IgD-negative memory B cell (primary cell): ENCODE measurements around the gene ADAMTS16. TPM values are rescaled to one million over a fixed set of nuclear protein-coding genes. Genes with fewer than 3 reads are reported as not detected.

Source experiments
- H3K27ac Mint-ChIP-seq, 3 donors: one replicate each; pipeline ENCODE4 v1.8.0; 2020 to 2022; ENCODE audit warnings: mild to moderate bottlenecking in 3 of 3, mixed read lengths in 3 of 3, moderate library complexity in 1 of 3
- H3K27me3 Mint-ChIP-seq: one replicate; pipeline ENCODE4 v1.8.0; 2021; ENCODE audit warnings: mixed read lengths
- H3K36me3 Mint-ChIP-seq: one replicate; pipeline ENCODE4 v1.8.0; 2020; ENCODE audit warnings: mild to moderate bottlenecking, mixed read lengths
- H3K4me1 Mint-ChIP-seq, 3 donors: one replicate each; pipeline ENCODE4 v1.8.0; 2020 to 2022; ENCODE audit warnings: mixed read lengths in 3 of 3, mild to moderate bottlenecking in 1 of 3
- H3K4me3 Mint-ChIP-seq, 4 donors: one replicate each; pipeline ENCODE4 v1.8.0; 2020 to 2022; ENCODE audit warnings: mild to moderate bottlenecking in 4 of 4, mixed read lengths in 4 of 4, moderate library complexity in 3 of 4
- H3K9me3 Mint-ChIP-seq, 3 donors: one replicate each; pipeline ENCODE4 v1.8.0; 2020 to 2021; ENCODE audit warnings: mixed read lengths in 3 of 3, mild to moderate bottlenecking in 1 of 3
- polyA plus RNA-seq: library from polyadenylated mRNA; unstranded; fragments of 300-500 nt; fragmentation: Illumina TruSeq; gene quantifications from one replicate; pipeline ENCODE4 v1.2.3, GENCODE V29; 2021

Gene ADAMTS16
- polyA plus RNA-seq, 1 donor from 2014 or later = not detected

GRCh38 chr5:5350101-5350500 is 210.0 kb downstream of the ADAMTS16 start:
- no peak overlapping the region for H3K27ac Mint-ChIP-seq
- H3K9me3 Mint-ChIP-seq = peaks cover 0 to 4% (median 0%) of the 10 kb centered on the region in 3 donors
- peaks cover 0 to 4% (median 2%) of the 10 kb centered on the region in 3 donors for H3K4me1 Mint-ChIP-seq
- H3K27me3 Mint-ChIP-seq = peaks cover 6% of the 10 kb centered on the region
- H3K4me3 Mint-ChIP-seq = no peak overlapping the region
- peaks cover 2% of the 10 kb centered on the region for H3K36me3 Mint-ChIP-seq

GRCh38 chr5:5351288-5351979 is 211.3 kb downstream of the ADAMTS16 start:
- H3K4me1 Mint-ChIP-seq = peaks cover 0 to 4% (median 2%) of the 10 kb centered on the region in 3 donors
- no peak overlapping the region for H3K27ac Mint-ChIP-seq
- peaks cover 6% of the 10 kb centered on the region for H3K27me3 Mint-ChIP-seq
- H3K36me3 Mint-ChIP-seq = peaks cover 2% of the 10 kb centered on the region
- peaks cover 0 to 4% (median 0%) of the 10 kb centered on the region in 3 donors for H3K9me3 Mint-ChIP-seq
- H3K4me3 Mint-ChIP-seq = no peak overlapping the region

- Mint-ChIP-seq H3K36me3 (peaks cover 2% of the 10 kb centered on the region), H3K4me1 (peaks cover 0 to 4% (median 2%) of the 10 kb centered on the region in 3 donors), H3K27ac (no peak overlapping the region), H3K27me3 (peaks cover 5% of the 10 kb centered on the region), H3K9me3 (no peaks in the 10 kb centered on the region), H3K4me3 (no peak overlapping the region)
Observed at GRCh38 chr5:5352675-5353074, 212.5 kb downstream of the ADAMTS16 start.

GRCh38 chr5:5353681-5354080 is 213.6 kb downstream of the ADAMTS16 start:
- Mint-ChIP-seq H3K4me3 (no peak overlapping the region), H3K27me3 (peaks cover 3% of the 10 kb centered on the region), H3K36me3 (peaks cover 2% of the 10 kb centered on the region), H3K9me3 (no peaks in the 10 kb centered on the region), H3K27ac (no peak overlapping the region), H3K4me1 (no peaks in the 10 kb centered on the region)

GRCh38 chr5:5356765-5357164 is 216.6 kb downstream of the ADAMTS16 start:
- Mint-ChIP-seq H3K9me3 (no peaks in the 10 kb centered on the region), H3K27me3 (no peaks in the 10 kb centered on the region), H3K27ac (no peak overlapping the region), H3K36me3 (peaks cover 5% of the 10 kb centered on the region), H3K4me3 (no peak overlapping the region), H3K4me1 (peaks cover 0 to 2% (median 0%) of the 10 kb centered on the region in 3 donors)

GRCh38 chr5:5359618-5360017 is 219.5 kb downstream of the ADAMTS16 start:
- no peaks in the 10 kb centered on the region for H3K27me3 Mint-ChIP-seq
- H3K4me1 Mint-ChIP-seq = peaks cover 0 to 2% (median 0%) of the 10 kb centered on the region in 3 donors
- H3K4me3 Mint-ChIP-seq = no peak overlapping the region
- H3K36me3 Mint-ChIP-seq = peaks cover 3% of the 10 kb centered on the region
- H3K27ac Mint-ChIP-seq = no peak overlapping the region
- no peaks in the 10 kb centered on the region for H3K9me3 Mint-ChIP-seq

GRCh38 chr5:5360363-5360940 is 220.3 kb downstream of the ADAMTS16 start:
- Mint-ChIP-seq H3K36me3 (peaks cover 3% of the 10 kb centered on the region), H3K4me1 (peaks cover 0 to 2% (median 0%) of the 10 kb centered on the region in 3 donors), H3K27me3 (no peaks in the 10 kb centered on the region), H3K27ac (no peak overlapping the region), H3K9me3 (no peaks in the 10 kb centered on the region), H3K4me3 (no peak overlapping the region)

GRCh38 chr5:5360941-5361520 is 220.9 kb downstream of the ADAMTS16 start:
- no peak overlapping the region for H3K27ac Mint-ChIP-seq

GRCh38 chr5:5363045-5363444 is 222.9 kb downstream of the ADAMTS16 start:
- Mint-ChIP-seq H3K27ac (no peak overlapping the region), H3K36me3 (peaks cover 3% of the 10 kb centered on the region), H3K4me3 (no peak overlapping the region), H3K4me1 (peaks cover 0 to 2% (median 0%) of the 10 kb centered on the region in 3 donors), H3K27me3 (no peaks in the 10 kb centered on the region), H3K9me3 (no peaks in the 10 kb centered on the region)

More at GRCh38 chr5:5360941-5361520, 220.9 kb downstream of the ADAMTS16 start:
- Mint-ChIP-seq H3K4me1 (peaks cover 0 to 2% (median 0%) of the 10 kb centered on the region in 3 donors), H3K4me3 (no peak overlapping the region), H3K27me3 (no peaks in the 10 kb centered on the region), H3K36me3 (peaks cover 3% of the 10 kb centered on the region), H3K9me3 (no peaks in the 10 kb centered on the region)

- peaks cover 2% of the 10 kb centered on the region for H3K36me3 Mint-ChIP-seq
- H3K27ac Mint-ChIP-seq = no peak overlapping the region
- no peaks in the 10 kb centered on the region for H3K27me3 Mint-ChIP-seq
- H3K4me3 Mint-ChIP-seq = no peak overlapping the region
- H3K4me1 Mint-ChIP-seq = peaks cover 0 to 1% (median 0%) of the 10 kb centered on the region in 3 donors
- no peaks in the 10 kb centered on the region for H3K9me3 Mint-ChIP-seq
Observed at GRCh38 chr5:5364932-5365331, 224.8 kb downstream of the ADAMTS16 start.

GRCh38 chr5:5367739-5368138 is 227.6 kb downstream of the ADAMTS16 start:
- H3K27ac Mint-ChIP-seq = no peak overlapping the region
- H3K4me1 Mint-ChIP-seq = no peaks in the 10 kb centered on the region
- no peaks in the 10 kb centered on the region for H3K27me3 Mint-ChIP-seq
- H3K36me3 Mint-ChIP-seq = no peaks in the 10 kb centered on the region
- H3K4me3 Mint-ChIP-seq = no peak overlapping the region
- no peaks in the 10 kb centered on the region for H3K9me3 Mint-ChIP-seq

- H3K36me3 Mint-ChIP-seq = peaks cover 4% of the 10 kb centered on the region
Observed at GRCh38 chr5:5369051-5369605, 229.0 kb downstream of the ADAMTS16 start.

More at GRCh38 chr5:5369051-5369605, 229.0 kb downstream of the ADAMTS16 start:
- Mint-ChIP-seq H3K27ac (no peak overlapping the region), H3K4me1 (no peaks in the 10 kb centered on the region), H3K4me3 (no peak overlapping the region), H3K27me3 (peaks cover 2% of the 10 kb centered on the region), H3K9me3 (no peaks in the 10 kb centered on the region)
